Measurements from ENCODE around the gene RTN4R.

DNA sequence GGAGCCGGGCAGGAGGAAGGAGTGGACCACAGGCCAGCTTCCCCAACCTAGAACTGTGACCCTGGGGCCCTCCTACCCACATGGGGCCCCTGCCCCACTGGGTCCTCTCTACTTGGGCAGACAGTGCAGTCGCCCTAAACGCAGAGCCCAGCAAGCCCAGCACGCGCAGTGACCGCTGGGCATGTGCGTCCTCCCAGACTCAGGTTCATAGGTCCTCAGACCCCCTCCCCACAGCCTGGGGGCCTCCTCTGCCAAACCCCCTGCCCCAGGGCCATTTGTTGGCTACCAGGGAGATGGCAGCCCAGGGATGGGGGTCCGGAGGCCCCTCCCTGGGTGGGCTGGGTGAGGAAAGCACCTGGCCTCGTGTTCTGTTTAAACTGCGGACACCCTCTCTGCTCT is 23.9 kb downstream of the RTN4R start:
- TF ChIP-seq, protein P1, sequence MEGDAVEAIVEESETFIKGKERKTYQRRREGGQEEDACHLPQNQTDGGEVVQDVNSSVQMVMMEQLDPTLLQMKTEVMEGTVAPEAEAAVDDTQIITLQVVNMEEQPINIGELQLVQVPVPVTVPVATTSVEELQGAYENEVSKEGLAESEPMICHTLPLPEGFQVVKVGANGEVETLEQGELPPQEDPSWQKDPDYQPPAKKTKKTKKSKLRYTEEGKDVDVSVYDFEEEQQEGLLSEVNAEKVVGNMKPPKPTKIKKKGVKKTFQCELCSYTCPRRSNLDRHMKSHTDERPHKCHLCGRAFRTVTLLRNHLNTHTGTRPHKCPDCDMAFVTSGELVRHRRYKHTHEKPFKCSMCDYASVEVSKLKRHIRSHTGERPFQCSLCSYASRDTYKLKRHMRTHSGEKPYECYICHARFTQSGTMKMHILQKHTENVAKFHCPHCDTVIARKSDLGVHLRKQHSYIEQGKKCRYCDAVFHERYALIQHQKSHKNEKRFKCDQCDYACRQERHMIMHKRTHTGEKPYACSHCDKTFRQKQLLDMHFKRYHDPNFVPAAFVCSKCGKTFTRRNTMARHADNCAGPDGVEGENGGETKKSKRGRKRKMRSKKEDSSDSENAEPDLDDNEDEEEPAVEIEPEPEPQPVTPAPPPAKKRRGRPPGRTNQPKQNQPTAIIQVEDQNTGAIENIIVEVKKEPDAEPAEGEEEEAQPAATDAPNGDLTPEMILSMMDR (IDR thresholded peaks at IDR 0.05), result no peak
- TF ChIP-seq RAD21 (IDR thresholded peaks at IDR 0.05; ENCODE audit: low read length), result no peak
- no peak for TF ChIP-seq USF2 (IDR thresholded peaks at IDR 0.05; ENCODE audit: borderline replicate concordance, low read depth, low read length)
- no peak for TF ChIP-seq TAF1 (IDR thresholded peaks at IDR 0.05; ENCODE audit: borderline replicate concordance, low read depth, low read length)
- no peak for TF ChIP-seq GATA2 (CRISPR knock-in tag; IDR thresholded peaks at IDR 0.05)
- TF ChIP-seq PBX3 (IDR thresholded peaks at IDR 0.05), result no peak
